SJCRH30 (cell line): ENCODE results near the gene ABCA12. TPM values are rescaled to one million over a fixed set of nuclear protein-coding genes. Genes with fewer than 3 reads are reported as not detected.

ENCODE experiments used
- DNase-seq, 2 experiments: peaks; one replicate each; pipeline ENCODE4 v3.0.0-alpha.2; 2015 to 2020
- H3K27ac ChIP-seq: fragments of 250-450 bp; sonication (Bioruptor Pico); 2 replicates; pipeline ENCODE4 v1.5.1; 2020; ENCODE audit warnings: mild to moderate bottlenecking, moderate library complexity
- H3K27me3 ChIP-seq: fragments of 250-450 bp; sonication (Bioruptor Pico); 2 replicates; pipeline ENCODE4 v1.5.1; 2020; ENCODE audit warnings: mild to moderate bottlenecking, moderate library complexity
- H3K36me3 ChIP-seq: fragments of 250-450 bp; sonication (Bioruptor Pico); 2 replicates; pipeline ENCODE4 v1.5.1; 2020; ENCODE audit warnings: mild to moderate bottlenecking, moderate library complexity
- H3K4me1 ChIP-seq: fragments of 250-450 bp; sonication (Bioruptor Pico); 2 replicates; pipeline ENCODE4 v1.5.1; 2020; ENCODE audit warnings: mild to moderate bottlenecking, moderate library complexity
- H3K4me3 ChIP-seq: fragments of 250-450 bp; sonication (Bioruptor Pico); 2 replicates; pipeline ENCODE4 v1.5.1; 2020; ENCODE audit warnings: mild to moderate bottlenecking, moderate library complexity
- H3K9me3 ChIP-seq: fragments of 250-450 bp; sonication (Bioruptor Pico); replicated peaks from 2 replicates; pipeline ENCODE4 v1.5.1; 2020; ENCODE audit warnings: mild to moderate bottlenecking, moderate library complexity
- total RNA-seq: library from RNA; depleted of rRNA; stranded (reverse); fragments of >200 nt; shearing (Covaris generic); gene quantifications from 2 replicates; pipeline ENCODE4 v1.2.3, GENCODE V29; 2014

Gene ABCA12
- total RNA-seq, 1 experiment from 2014 or later: 0.12 TPM

- H3K4me3 ChIP-seq: no peak overlapping the region
- H3K4me1 ChIP-seq: no peaks in the 10 kb centered on the region
- H3K27ac ChIP-seq: no peak overlapping the region
- H3K36me3 ChIP-seq: no peaks in the 10 kb centered on the region
- DNase-seq: no peak
- no peaks in the 10 kb centered on the region for H3K9me3 ChIP-seq
- no peaks in the 10 kb centered on the region; the same call in 1 of the 2 replicates for H3K27me3 ChIP-seq
These were observed 137.7 kb downstream of the ABCA12 start for GRCh38 chr2:215000721-215001120.

- H3K36me3 ChIP-seq: no peaks in the 10 kb centered on the region
- no peaks in the 10 kb centered on the region for H3K4me1 ChIP-seq
- no peak for DNase-seq
- no peaks in the 10 kb centered on the region for H3K9me3 ChIP-seq
- no peak overlapping the region for H3K4me3 ChIP-seq
- H3K27ac ChIP-seq: no peak overlapping the region
- H3K27me3 ChIP-seq: no peaks in the 10 kb centered on the region; the same call in 1 of the 2 replicates
These were observed 142.3 kb downstream of the ABCA12 start for GRCh38 chr2:214995926-214996670.

DNA sequence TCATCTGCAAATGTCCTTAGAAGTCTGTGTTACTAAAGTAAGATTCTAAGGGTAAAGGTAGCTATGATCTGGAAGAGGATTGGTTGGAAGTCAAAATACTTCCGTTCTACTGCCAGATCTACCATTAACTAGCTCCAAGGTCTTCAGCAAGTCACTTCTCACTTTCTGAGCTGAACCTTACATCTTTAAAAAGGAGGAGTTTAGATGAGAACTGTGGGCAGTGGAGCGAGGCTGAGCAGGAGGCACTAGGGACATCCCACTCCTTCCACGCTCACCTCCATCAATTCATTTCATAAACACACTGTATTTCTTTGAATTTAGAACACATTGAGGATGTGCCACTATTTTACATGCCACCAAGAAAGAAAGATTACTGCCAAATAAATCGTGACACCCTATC lies 143.0 kb downstream of the ABCA12 start:
- Histone ChIP-seq H3K4me3 (no peak overlapping the region), H3K36me3 (no peaks in the 10 kb centered on the region), H3K9me3 (no peaks in the 10 kb centered on the region), H3K27ac (no peak overlapping the region), H3K4me1 (no peaks in the 10 kb centered on the region), H3K27me3 (no peaks in the 10 kb centered on the region; the same call in 1 of the 2 replicates)
- DNase-seq: no peak

DNA sequence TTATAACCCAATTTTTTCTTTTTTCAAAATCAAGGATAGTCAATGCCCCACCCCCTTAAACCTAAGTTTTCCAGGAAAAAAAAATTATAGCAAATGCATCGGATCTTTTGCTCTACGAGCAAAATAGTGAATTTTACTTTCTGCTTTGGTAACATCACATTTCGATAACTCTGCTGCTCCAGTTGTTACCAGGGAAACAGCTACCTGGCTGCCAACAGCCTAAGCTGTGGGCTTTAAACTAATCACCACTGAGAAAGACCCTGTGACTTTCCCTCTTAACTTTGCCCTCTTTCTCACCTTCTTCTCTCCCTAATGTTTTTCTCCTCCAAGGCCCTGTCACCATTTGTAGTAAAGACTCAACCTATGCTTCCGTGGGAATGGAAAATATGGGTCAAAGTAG lies 145.5 kb downstream of the ABCA12 start:
- no peaks in the 10 kb centered on the region for H3K9me3 ChIP-seq
- no peak overlapping the region for H3K27ac ChIP-seq
- no peaks in the 10 kb centered on the region; the same call in 1 of the 2 replicates for H3K27me3 ChIP-seq
- no peak for DNase-seq
- no peaks in the 10 kb centered on the region for H3K4me1 ChIP-seq
- no peak overlapping the region for H3K4me3 ChIP-seq
- H3K36me3 ChIP-seq: no peaks in the 10 kb centered on the region

DNA sequence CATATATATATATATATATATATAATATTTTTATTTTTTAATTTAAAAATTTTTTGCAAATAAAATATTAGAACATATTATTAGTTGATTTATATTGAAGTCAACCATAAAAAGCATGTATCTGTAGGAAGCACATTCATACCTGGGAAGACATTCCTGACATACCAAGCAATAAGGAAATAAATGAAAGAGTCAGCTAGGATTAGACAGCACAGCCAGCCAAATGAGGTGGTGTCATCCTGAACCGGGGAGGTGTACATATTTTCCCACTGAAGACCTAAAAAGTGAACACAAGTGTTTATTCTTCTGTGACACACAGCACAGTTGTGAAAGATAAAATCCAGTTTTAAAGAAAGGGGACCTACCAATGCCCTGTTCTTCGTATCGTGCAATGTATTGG lies 149.2 kb downstream of the ABCA12 start:
- Histone ChIP-seq H3K27ac (no peak overlapping the region), H3K4me1 (no peaks in the 10 kb centered on the region), H3K27me3 (no peaks in the 10 kb centered on the region), H3K36me3 (no peaks in the 10 kb centered on the region), H3K4me3 (no peak overlapping the region), H3K9me3 (no peaks in the 10 kb centered on the region)
- no peak for DNase-seq

GRCh38 chr2:214987261-214987660 lies 151.2 kb downstream of the ABCA12 start:
- no peak for DNase-seq
- H3K4me3 ChIP-seq: no peak overlapping the region
- H3K27me3 ChIP-seq: no peaks in the 10 kb centered on the region
- no peaks in the 10 kb centered on the region for H3K4me1 ChIP-seq
- H3K9me3 ChIP-seq: no peaks in the 10 kb centered on the region
- no peak overlapping the region for H3K27ac ChIP-seq
- H3K36me3 ChIP-seq: no peaks in the 10 kb centered on the region

GRCh38 chr2:214985619-214986018 lies 152.8 kb downstream of the ABCA12 start:
- H3K27me3 ChIP-seq: no peaks in the 10 kb centered on the region
- no peak overlapping the region for H3K4me3 ChIP-seq
- no peaks in the 10 kb centered on the region for H3K9me3 ChIP-seq
- H3K27ac ChIP-seq: no peak overlapping the region
- no peak for DNase-seq
- H3K36me3 ChIP-seq: no peaks in the 10 kb centered on the region
- no peaks in the 10 kb centered on the region for H3K4me1 ChIP-seq

- no peak overlapping the region for H3K27ac ChIP-seq
- H3K4me1 ChIP-seq: no peaks in the 10 kb centered on the region
- no peaks in the 10 kb centered on the region for H3K9me3 ChIP-seq
- no peak overlapping the region for H3K4me3 ChIP-seq
- H3K36me3 ChIP-seq: no peaks in the 10 kb centered on the region
- no peak for DNase-seq
- no peaks in the 10 kb centered on the region for H3K27me3 ChIP-seq
These were observed 172.0 kb downstream of the ABCA12 start for GRCh38 chr2:214966420-214966819.

- no peaks in the 10 kb centered on the region for H3K36me3 ChIP-seq
- no peak for DNase-seq
- H3K27ac ChIP-seq: no peak overlapping the region
- H3K4me1 ChIP-seq: no peaks in the 10 kb centered on the region
- no peaks in the 10 kb centered on the region for H3K27me3 ChIP-seq
- H3K9me3 ChIP-seq: no peaks in the 10 kb centered on the region
- no peak overlapping the region for H3K4me3 ChIP-seq
These were observed 177.7 kb downstream of the ABCA12 start for GRCh38 chr2:214960677-214961076.

GRCh38 chr2:214946949-214947348 lies 191.5 kb downstream of the ABCA12 start:
- Histone ChIP-seq H3K27me3 (no peaks in the 10 kb centered on the region), H3K4me1 (no peaks in the 10 kb centered on the region), H3K4me3 (no peak overlapping the region), H3K36me3 (no peaks in the 10 kb centered on the region), H3K27ac (no peak overlapping the region), H3K9me3 (no peaks in the 10 kb centered on the region)
- no peak for DNase-seq

GRCh38 chr2:214934006-214934405 lies 204.4 kb downstream of the ABCA12 start:
- no peaks in the 10 kb centered on the region for H3K27me3 ChIP-seq
- no peak for DNase-seq
- H3K4me3 ChIP-seq: no peak overlapping the region
- no peaks in the 10 kb centered on the region for H3K4me1 ChIP-seq
- H3K9me3 ChIP-seq: no peaks in the 10 kb centered on the region
- H3K27ac ChIP-seq: no peak overlapping the region
- H3K36me3 ChIP-seq: no peaks in the 10 kb centered on the region

DNA sequence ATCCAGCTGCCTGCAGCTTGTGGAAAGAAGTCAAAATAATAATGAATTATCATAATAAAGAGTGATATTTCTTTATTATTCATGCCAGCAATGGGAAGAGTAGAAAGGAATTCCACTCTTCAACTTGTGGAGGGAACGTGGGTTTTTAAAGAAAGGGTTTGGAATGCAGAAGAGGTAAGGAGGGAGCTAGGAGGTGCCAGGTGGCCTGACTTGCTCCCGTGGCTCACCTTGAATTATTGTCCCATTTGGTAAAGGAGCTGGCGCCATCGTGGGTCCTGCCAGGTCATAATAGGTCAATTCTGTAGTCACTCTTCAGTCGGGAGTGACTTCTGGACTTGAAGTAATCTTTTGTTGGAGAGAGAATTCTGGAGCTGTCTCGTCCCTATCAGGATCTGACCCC lies 233.8 kb downstream of the ABCA12 start:
- Histone ChIP-seq H3K4me1 (no peaks in the 10 kb centered on the region), H3K27ac (no peak overlapping the region), H3K27me3 (no peaks in the 10 kb centered on the region), H3K4me3 (no peak overlapping the region), H3K36me3 (no peaks in the 10 kb centered on the region), H3K9me3 (no peaks in the 10 kb centered on the region)
- no peak for DNase-seq

DNA sequence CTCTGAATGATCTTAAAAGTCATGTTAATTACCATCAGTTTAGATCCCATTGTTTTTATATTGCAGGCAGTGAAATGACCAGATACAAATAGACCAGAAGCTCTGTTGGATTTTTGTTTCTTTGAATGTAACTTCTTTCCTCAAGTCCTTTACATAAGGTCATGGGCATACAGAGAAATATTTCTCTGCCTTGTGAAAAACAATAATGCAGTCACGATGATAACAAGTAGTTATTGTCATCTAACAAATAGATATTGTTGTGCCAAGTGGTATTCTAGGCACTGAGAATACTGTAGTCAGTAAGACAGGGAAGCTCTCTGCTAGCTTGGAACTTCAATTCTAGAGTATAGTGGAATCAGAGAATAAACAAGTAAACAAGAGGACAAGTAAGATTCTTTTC lies 234.2 kb downstream of the ABCA12 start:
- Histone ChIP-seq H3K27ac (no peak overlapping the region), H3K9me3 (no peaks in the 10 kb centered on the region), H3K27me3 (no peaks in the 10 kb centered on the region), H3K4me1 (no peaks in the 10 kb centered on the region), H3K4me3 (no peak overlapping the region), H3K36me3 (no peaks in the 10 kb centered on the region)
- no peak for DNase-seq

DNA sequence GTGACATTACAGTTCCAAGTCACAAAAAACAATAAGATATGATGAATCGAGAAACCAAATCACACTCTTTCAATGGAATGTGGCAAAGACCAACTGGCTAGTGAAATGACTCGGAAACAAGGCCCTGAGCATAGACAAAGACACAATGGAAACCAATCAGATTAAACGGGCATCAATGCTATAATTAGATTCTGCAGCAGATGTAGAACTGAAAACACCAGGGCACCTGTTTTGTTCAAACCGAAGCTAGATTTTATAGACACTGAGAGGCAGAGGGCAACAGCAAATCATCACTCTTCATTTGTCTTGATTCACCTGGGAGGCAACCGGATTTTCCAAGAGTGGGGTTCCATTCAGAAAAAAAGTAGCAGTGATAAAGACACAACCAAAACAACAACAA lies 236.1 kb downstream of the ABCA12 start:
- H3K9me3 ChIP-seq: no peaks in the 10 kb centered on the region
- no peaks in the 10 kb centered on the region for H3K27me3 ChIP-seq
- no peak overlapping the region for H3K4me3 ChIP-seq
- no peaks in the 10 kb centered on the region for H3K4me1 ChIP-seq
- no peaks in the 10 kb centered on the region for H3K36me3 ChIP-seq
- no peak overlapping the region for H3K27ac ChIP-seq
- DNase-seq: peak in 1 of 2 experiments; percentile 32

GRCh38 chr2:214899751-214900150 lies 238.7 kb downstream of the ABCA12 start:
- H3K27me3 ChIP-seq: no peaks in the 10 kb centered on the region
- H3K4me1 ChIP-seq: no peaks in the 10 kb centered on the region
- no peak overlapping the region for H3K4me3 ChIP-seq
- no peak for DNase-seq
- H3K36me3 ChIP-seq: no peaks in the 10 kb centered on the region
- H3K9me3 ChIP-seq: no peaks in the 10 kb centered on the region
- no peak overlapping the region for H3K27ac ChIP-seq

DNA sequence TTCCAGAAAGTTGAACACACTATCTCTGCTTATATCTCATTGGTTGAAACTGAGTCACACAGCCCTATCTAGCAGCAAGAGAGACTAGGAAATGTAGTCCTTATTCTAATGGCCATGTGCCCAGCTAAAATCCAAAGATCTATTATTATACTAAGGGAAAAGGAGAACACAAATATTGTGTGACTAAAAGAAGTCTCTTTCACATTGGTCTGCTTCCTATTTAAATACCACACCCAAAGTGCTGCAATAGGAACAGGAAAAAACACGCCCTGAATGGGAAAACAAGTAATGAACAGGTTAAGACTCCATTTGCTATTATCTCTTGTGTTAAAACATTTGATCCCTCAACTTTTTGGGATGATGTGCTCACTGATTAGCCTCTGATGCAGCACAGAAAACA lies 242.2 kb downstream of the ABCA12 start:
- no peaks in the 10 kb centered on the region for H3K9me3 ChIP-seq
- DNase-seq: no peak
- no peak overlapping the region for H3K4me3 ChIP-seq
- H3K27ac ChIP-seq: no peak overlapping the region
- no peaks in the 10 kb centered on the region for H3K4me1 ChIP-seq
- H3K27me3 ChIP-seq: no peaks in the 10 kb centered on the region
- no peaks in the 10 kb centered on the region for H3K36me3 ChIP-seq
